ENCODE measurements around the gene PLEKHH1. TPM values are rescaled to one million over a fixed set of nuclear protein-coding genes. Genes with fewer than 3 reads are reported as not detected.

The PLEKHH1 gene
- total RNA-seq, 1 experiment from 2014 or later: 35.3 TPM

DNA sequence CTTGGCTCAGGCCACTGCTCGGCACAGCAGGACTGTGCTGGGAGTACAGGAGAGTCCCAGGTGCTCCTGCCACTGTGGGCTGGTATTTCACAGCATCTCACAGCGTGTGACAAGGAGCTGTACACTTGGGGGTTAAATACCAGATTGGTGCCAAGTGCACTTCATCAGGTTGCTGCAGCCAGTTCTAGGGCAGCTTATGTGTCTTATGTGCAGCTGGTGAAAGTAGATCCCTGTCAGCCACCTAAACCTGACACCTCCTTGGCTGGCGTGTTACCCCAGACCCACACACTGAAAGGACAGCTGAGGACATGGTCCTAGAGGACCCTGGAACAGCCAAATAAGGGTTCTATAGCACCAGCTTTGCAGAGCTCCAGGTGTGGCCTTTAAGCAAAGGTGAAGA, 18.9 kb downstream of the PLEKHH1 start:
- Histone ChIP-seq H3K18ac (ENCODE audit: insufficient read length, low read depth, low read length) (no peak overlapping the region), H2BK15ac (ENCODE audit: low read depth, low read length) (no peak overlapping the region), H3K27ac (ENCODE audit: insufficient read length, low read depth, low read length) (no peak overlapping the region), H2BK120ac (ENCODE audit: low read depth, low read length, poor library complexity, severe bottlenecking) (no peak overlapping the region), H2AFZ (ENCODE audit: low read length) (no peak overlapping the region), H2AK5ac (ENCODE audit: insufficient read length, low read length) (no peak overlapping the region), H3K4ac (ENCODE audit: low read depth, low read length) (no peak overlapping the region), H3K79me1 (ENCODE audit: insufficient read depth, low read depth, low read length, poor library complexity, severe bottlenecking) (no peaks in the 10 kb centered on the region), H3K23ac (ENCODE audit: insufficient read length, low read depth, low read length) (no peak overlapping the region), H4K91ac (ENCODE audit: insufficient read length, low read depth, low read length) (no peak overlapping the region), H4K5ac (ENCODE audit: insufficient read length, low read depth, low read length) (no peak overlapping the region), H3K14ac (ENCODE audit: insufficient read depth, low read length) (no peak overlapping the region), H3K23me2 (ENCODE audit: insufficient read length, low read depth, low read length, poor library complexity, severe bottlenecking) (no peaks in the 10 kb centered on the region), H3T11ph (ENCODE audit: low read length) (no peak overlapping the region), H3K9ac (ENCODE audit: extremely low read depth, insufficient read length, low read length) (no peak overlapping the region), H2BK12ac (ENCODE audit: insufficient read length, low read depth, low read length) (no peak overlapping the region), H3K4me1 (ENCODE audit: insufficient read depth, low read length) (no peaks in the 10 kb centered on the region), H3K4me2 (ENCODE audit: insufficient read depth, insufficient read length, low read length) (no peak overlapping the region), H3K27me3 (ENCODE audit: insufficient read depth, low read length) (no peaks in the 10 kb centered on the region), H4K8ac (replicated peaks; ENCODE audit: insufficient read length, low read depth, low read length) (no peak overlapping the region), H2BK5ac (ENCODE audit: insufficient read length, low read length) (no peak overlapping the region), H3K56ac (ENCODE audit: insufficient read length, low read depth, low read length) (no peak overlapping the region), H3K9me3 (ENCODE audit: control insufficient read depth, low read depth, low read length) (no peaks in the 10 kb centered on the region), H3K79me2 (ENCODE audit: insufficient read depth, low read length) (no peaks in the 10 kb centered on the region), H2BK20ac (ENCODE audit: low read depth, low read length, poor library complexity, severe bottlenecking) (no peak overlapping the region), H4K20me1 (ENCODE audit: control insufficient read depth, insufficient read depth, insufficient read length) (no peaks in the 10 kb centered on the region)
- H3K36me3 Mint-ChIP-seq (ENCODE audit: insufficient read depth in 1 of 3, low read depth in 3 of 3): peaks cover 5 to 20% (median 11%) of the 10 kb centered on the region in 3 experiments; a peak in 5 of 7 replicates
- DNase-seq: no peak
- TF ChIP-seq CTCF (conservative IDR thresholded peaks at IDR 0.05): no peak
- no peak overlapping the region for H3K4me3 Mint-ChIP-seq
- H3K27me3 Mint-ChIP-seq (ENCODE audit: low read depth): no peaks in the 10 kb centered on the region
- no peaks in the 10 kb centered on the region for H3K9me3 Mint-ChIP-seq
- H3K27ac Mint-ChIP-seq: no peak overlapping the region
- H3K4me1 Mint-ChIP-seq: peaks cover 3% of the 10 kb centered on the region in 2 experiments
- no CpG with 5 or more reads among the region's 3 CpGs for WGBS (ENCODE audit: extremely low coverage, insufficient read length, low lambda C conversion rate)

All from H9 (cell line).